ENCODE data around the gene PTGER2.

Gene PTGER2

DNA sequence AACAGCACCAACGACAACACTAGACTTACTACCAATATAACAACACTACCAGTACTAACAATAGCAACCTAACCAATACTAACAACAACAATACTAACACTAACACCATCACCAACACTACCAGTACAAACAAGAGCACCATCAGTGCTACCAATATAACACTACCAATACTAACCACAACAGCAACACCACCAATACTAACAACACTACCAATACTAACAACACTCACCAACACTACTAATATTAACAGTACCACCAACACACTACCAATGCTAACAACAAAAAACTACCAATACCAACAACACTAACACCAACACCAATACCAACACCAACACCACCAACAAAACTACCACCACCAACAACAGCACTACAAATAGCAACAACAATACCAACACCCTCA, 25.1 kb downstream of the PTGER2 start:
- TF ChIP-seq, protein P1, sequence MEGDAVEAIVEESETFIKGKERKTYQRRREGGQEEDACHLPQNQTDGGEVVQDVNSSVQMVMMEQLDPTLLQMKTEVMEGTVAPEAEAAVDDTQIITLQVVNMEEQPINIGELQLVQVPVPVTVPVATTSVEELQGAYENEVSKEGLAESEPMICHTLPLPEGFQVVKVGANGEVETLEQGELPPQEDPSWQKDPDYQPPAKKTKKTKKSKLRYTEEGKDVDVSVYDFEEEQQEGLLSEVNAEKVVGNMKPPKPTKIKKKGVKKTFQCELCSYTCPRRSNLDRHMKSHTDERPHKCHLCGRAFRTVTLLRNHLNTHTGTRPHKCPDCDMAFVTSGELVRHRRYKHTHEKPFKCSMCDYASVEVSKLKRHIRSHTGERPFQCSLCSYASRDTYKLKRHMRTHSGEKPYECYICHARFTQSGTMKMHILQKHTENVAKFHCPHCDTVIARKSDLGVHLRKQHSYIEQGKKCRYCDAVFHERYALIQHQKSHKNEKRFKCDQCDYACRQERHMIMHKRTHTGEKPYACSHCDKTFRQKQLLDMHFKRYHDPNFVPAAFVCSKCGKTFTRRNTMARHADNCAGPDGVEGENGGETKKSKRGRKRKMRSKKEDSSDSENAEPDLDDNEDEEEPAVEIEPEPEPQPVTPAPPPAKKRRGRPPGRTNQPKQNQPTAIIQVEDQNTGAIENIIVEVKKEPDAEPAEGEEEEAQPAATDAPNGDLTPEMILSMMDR (IDR thresholded peaks at IDR 0.05; ENCODE audit: extremely low read depth, missing control alignments), result no peak

DNA sequence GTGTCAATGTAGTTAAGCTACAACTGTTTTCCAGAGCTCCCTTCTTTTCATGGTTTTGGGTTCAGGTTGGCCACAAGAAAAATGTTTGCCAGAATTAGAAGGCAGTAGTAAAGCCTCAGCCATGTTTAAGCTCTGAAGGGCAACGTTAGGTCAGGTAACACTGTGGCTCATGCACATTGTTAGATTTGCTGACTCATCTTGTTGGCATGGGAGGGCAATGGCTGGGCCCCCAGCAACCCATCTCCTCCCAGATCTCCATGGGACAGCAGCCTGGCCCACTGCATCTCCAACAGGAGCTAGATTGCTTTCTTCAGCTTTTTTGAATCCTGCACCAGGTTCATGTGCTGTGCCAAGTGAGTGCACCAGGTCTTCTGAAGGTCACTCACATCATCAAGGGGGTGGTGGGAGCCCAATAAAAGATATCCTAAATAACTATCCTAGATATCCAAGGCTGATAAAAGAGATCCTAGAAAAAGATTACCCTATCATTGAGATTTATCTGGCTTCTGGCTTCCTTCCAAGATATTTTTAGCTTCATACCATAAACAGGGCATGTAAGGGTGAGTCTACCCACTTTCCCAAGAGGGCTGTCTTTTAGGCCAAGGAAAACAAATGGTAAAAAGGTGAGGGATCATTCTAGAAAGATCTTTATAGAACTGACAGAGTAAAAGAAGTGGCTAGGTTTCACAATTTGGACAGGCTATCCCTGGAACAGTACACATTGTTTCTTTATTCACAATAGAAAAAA, 28.9 kb downstream of the PTGER2 start:
- DNase-seq (ENCODE audit: low spot score), result no peak
- TF ChIP-seq, protein P1 (IDR thresholded peaks at IDR 0.05; ENCODE audit: extremely low read depth, missing control alignments), result no peak

More for the DNA sequence above, 25.1 kb downstream of the PTGER2 start:
- DNase-seq (ENCODE audit: low spot score), result no peak

DNA sequence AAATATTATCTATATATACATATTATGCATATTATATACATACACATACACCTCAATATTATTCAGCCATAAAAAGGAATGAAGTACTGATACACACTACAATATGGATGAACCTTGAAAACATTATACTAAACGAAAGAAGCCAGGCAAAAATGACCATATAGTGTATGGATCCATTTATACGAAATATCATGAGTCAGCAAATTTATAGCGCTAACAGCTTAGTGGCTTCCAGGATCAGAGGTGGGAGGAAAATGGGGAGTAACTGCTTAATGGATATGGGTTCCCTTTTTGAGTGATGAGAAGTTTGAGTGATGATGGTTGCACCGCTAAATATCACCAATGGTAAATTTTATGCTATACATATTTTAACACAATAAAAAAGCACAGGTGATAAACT, 32.7 kb downstream of the PTGER2 start:
- TF ChIP-seq, protein P1 (IDR thresholded peaks at IDR 0.05; ENCODE audit: extremely low read depth, missing control alignments), result no peak

DNA sequence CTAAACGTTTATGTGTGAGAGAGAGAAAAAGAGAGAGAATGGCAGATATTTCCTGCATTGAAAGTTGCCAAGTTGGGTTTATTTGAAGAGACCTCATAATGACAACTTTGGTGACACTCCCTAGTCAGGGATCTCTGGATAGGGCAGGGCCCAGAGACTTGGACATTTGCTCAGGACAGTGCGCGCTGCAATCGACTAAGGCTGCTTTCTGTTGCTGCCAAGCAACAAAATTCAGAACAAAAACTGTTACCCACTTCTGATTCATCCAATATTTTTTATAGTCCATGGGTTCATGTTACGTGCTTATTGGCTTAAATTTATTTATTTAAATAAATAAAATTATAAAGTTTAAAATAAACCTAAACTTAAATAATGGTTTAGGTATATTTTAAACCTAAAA, 34.2 kb downstream of the PTGER2 start:
- DNase-seq (ENCODE audit: low spot score), result no peak
- TF ChIP-seq, protein P1 (IDR thresholded peaks at IDR 0.05; ENCODE audit: extremely low read depth, missing control alignments), result no peak

More for the DNA sequence above, 32.7 kb downstream of the PTGER2 start:
- DNase-seq (ENCODE audit: low spot score), result no peak

DNA sequence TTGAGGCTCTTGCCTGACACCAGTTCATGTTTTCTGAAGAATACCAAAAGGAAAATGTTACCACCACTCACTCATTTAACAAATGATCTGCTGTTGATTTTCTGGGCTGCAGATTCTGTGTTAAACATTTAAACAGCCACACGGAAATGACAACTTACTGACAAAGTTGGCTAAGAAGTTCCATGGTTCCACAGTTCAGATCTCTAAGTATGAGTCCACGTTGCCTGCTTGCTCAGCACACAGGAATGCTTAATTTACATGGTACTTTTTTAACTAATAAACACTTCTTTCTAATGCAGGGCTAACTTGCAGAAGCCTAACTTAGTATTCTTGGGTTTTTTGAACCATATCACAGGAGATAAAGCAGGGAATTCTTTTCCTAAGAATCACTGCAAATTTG, 34.7 kb downstream of the PTGER2 start:
- TF ChIP-seq, protein P1 (IDR thresholded peaks at IDR 0.05; ENCODE audit: extremely low read depth, missing control alignments), result no peak
- DNase-seq (ENCODE audit: low spot score), result no peak

DNA sequence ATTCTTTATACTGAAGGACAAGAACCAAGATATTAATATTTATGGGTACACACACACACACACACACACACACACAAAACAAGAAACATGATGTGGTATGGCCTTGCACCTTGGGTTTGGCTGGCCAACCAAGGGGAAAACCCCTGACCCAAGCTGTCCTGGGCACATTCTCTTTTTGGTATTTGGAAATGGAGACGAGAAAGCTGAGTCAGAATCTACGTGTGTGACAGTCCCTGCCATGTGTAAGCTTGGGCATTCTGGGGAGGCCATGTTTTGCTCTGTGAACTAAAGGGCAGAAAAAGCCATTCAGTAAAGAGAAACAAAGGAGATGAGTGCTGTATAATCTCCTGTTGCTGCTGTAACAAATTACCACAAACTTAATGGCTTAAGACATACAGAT, 35.6 kb downstream of the PTGER2 start:
- TF ChIP-seq, protein P1 (IDR thresholded peaks at IDR 0.05; ENCODE audit: extremely low read depth, missing control alignments), result no peak
- no peak for DNase-seq (ENCODE audit: low spot score)

DNA sequence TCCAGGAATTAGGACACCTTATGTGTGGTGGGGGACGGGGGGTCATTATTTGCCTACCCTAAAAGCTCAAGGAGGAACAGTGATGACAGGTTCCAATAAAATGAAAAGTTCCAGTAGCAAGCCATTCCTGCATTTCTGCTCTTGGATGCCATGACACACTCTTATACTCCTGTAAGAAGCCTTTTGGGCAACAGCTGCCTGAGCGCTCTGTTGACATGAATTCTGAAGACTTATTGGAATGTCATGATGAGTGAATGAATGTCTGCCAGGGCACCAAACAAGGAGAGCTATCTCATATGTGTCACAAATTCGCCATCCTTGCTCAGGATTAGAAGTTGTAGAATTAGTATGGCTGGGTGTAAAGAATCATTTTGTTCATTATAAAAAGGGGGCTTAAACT, 36.3 kb downstream of the PTGER2 start:
- no peak for DNase-seq (ENCODE audit: low spot score)

More for the DNA sequence above, 36.3 kb downstream of the PTGER2 start:
- TF ChIP-seq, protein P1 (IDR thresholded peaks at IDR 0.05; ENCODE audit: extremely low read depth, missing control alignments), result no peak
